Mucosa of gallbladder (tissue), 1 donor: Measurements from ENCODE around the gene CDK5RAP3. TPM values are rescaled to one million over a fixed set of nuclear protein-coding genes. Genes with fewer than 3 reads are reported as not detected.

ENCODE experiments used
- DNase-seq: peaks from one replicate; pipeline ENCODE4 v3.0.0-alpha.2; 2020; ENCODE audit warnings: low spot score
- total RNA-seq: library from RNA; stranded (reverse); gene quantifications from one replicate; pipeline ENCODE4 v1.2.1, GENCODE V29; 2021
- donor health status: DM: no; HTN: no; CAD: no.

CDK5RAP3 gene
- total RNA-seq, 1 donor from 2014 or later: 194 TPM

- peak; percentile 30 for DNase-seq
These were observed 53.5 kb downstream of the CDK5RAP3 start for GRCh38 chr17:48024149-48025039.

- DNase-seq: peak; percentile 98
These were observed 54.4 kb downstream of the CDK5RAP3 start for GRCh38 chr17:48025040-48025903.

- no peak for DNase-seq
These were observed 55.1 kb downstream of the CDK5RAP3 start for GRCh38 chr17:48025904-48026501.

- peak; percentile 86 for DNase-seq
These were observed 55.8 kb downstream of the CDK5RAP3 start for GRCh38 chr17:48026502-48027321.

- no peak for DNase-seq
These were observed 56.5 kb downstream of the CDK5RAP3 start for GRCh38 chr17:48027322-48027981.

GRCh38 chr17:48028736-48029135, 57.8 kb downstream of the CDK5RAP3 start:
- no peak for DNase-seq

GRCh38 chr17:48030531-48030930, 59.6 kb downstream of the CDK5RAP3 start:
- DNase-seq: no peak

Other genes starting within 250 kb of the CDK5RAP3 start
- gene TBX21, start 237.9 kb upstream of the CDK5RAP3 start, total RNA-seq: 1.8 TPM
- gene OSBPL7, start 149.3 kb upstream of the CDK5RAP3 start, total RNA-seq: 39.3 TPM
- gene MRPL10, start 139.6 kb upstream of the CDK5RAP3 start, total RNA-seq: 38.9 TPM
- 1.1 TPM for gene LRRC46, start 139.4 kb upstream of the CDK5RAP3 start, total RNA-seq
- 35.4 TPM for gene SCRN2, start 129.8 kb upstream of the CDK5RAP3 start, total RNA-seq
- 0.14 TPM for gene SP6, start 120.0 kb upstream of the CDK5RAP3 start, total RNA-seq
- gene SP2, start 74.9 kb upstream of the CDK5RAP3 start, total RNA-seq: 17.4 TPM
- gene PNPO, start 29.5 kb upstream of the CDK5RAP3 start, total RNA-seq: 43.2 TPM
- 109 TPM for gene PRR15L, start 13.2 kb upstream of the CDK5RAP3 start, total RNA-seq
- 39.3 TPM for gene COPZ2, start 66.7 kb downstream of the CDK5RAP3 start, total RNA-seq
- 207 TPM for gene NFE2L1, start 77.2 kb downstream of the CDK5RAP3 start, total RNA-seq
- 41.9 TPM for gene CBX1, start 130.4 kb downstream of the CDK5RAP3 start, total RNA-seq
- gene SNX11, start 136.7 kb downstream of the CDK5RAP3 start, total RNA-seq: 21.8 TPM